GM12878 (cell line): ENCODE data around the gene FBXL15. TPM values are rescaled to one million over a fixed set of nuclear protein-coding genes. Genes with fewer than 3 reads are reported as not detected.

ENCODE experiments used
- ATAC-seq: fragments of 200-7000 bp; cut with Tn5 transposase; 3 replicates; pipeline ENCODE4 v1.9.1; 2020; ENCODE audit warnings: mild to moderate bottlenecking, moderate library complexity
- BruUV-seq: library from RNA; stranded (reverse); fragments of 400-500 nt; replicated peaks from 2 replicates; lab custom pipeline; 2021; lab: Mats Ljungman, UMichigan
- CTCF ChIA-PET: fragments of 300-600 bp; sonication (Branson Sonifier 250); formaldehyde crosslinking; extraction: SDS; loops from one replicate; lab custom pipeline; 2021; ENCODE audit warnings: inconsistent platforms; lab: Yijun Ruan, JAX
- POLR2A ChIA-PET: fragments of 350-600 bp; formaldehyde crosslinking; extraction: SDS; loops from one replicate; lab custom pipeline; 2021; ENCODE audit warnings: inconsistent platforms; lab: Charles Lee
- RAD21 ChIA-PET: fragments of 300-600 bp; sonication (Branson Sonifier 250); formaldehyde crosslinking; loops from one replicate; lab custom pipeline; 2023; ENCODE audit warnings: antibody characterized with exemption; ENCODE audit not compliant: unreplicated experiment; lab: Charles Lee
- SMC1A ChIA-PET: fragments of 300-600 bp; sonication (Branson Sonifier 250); formaldehyde crosslinking; loops from one replicate; lab custom pipeline; 2023; ENCODE audit not compliant: unreplicated experiment, uncharacterized antibody; lab: Charles Lee
- DNase-seq: peaks from one replicate; pipeline ENCODE4 v3.0.0-alpha.2; 2011; ENCODE audit warnings: low read depth, low spot score
- FAIRE-seq: peaks from 3 replicates; lab custom pipeline; 2011; peaks lifted over from hg19 to GRCh38; lab: Jason Lieb, UNC
- H2AFZ ChIP-seq: 2 replicates; pipeline ENCODE4 v1.6.0; 2011; ENCODE audit warnings: low read depth, low read length, control low read depth; ENCODE audit not compliant: control insufficient read depth
- H3K27ac ChIP-seq: 2 replicates; pipeline ENCODE4 v1.5.1; 2011; ENCODE audit warnings: control low read depth; ENCODE audit not compliant: control insufficient read depth, insufficient read depth
- H3K27me3 ChIP-seq, 2 experiments: replicated peaks in 1 of 2; 2 replicates each; pipeline versions ENCODE4 v1.6.0 to v1.6.1; 2011; ENCODE audit warnings: low read length in 1 of 2; ENCODE audit not compliant: control insufficient read depth in 2 of 2, insufficient read depth in 2 of 2
- H3K36me3 ChIP-seq, 2 experiments: 2 replicates each; pipeline ENCODE4 v1.5.1; 2011; ENCODE audit warnings: low read length in 1 of 2; ENCODE audit not compliant: control insufficient read depth in 2 of 2, insufficient read depth in 2 of 2
- H3K4me1 ChIP-seq: 2 replicates; pipeline ENCODE4 v1.6.1; 2011; ENCODE audit warnings: mild to moderate bottlenecking, low read length, moderate library complexity, mixed read lengths; ENCODE audit not compliant: control insufficient read depth, insufficient read depth
- H3K4me2 ChIP-seq: 2 replicates; pipeline ENCODE4 v1.6.0; 2011; ENCODE audit warnings: control low read depth; ENCODE audit not compliant: control insufficient read depth, insufficient read depth
- H3K4me3 ChIP-seq: fragments of 200-600 bp; sonication (generic); 2 replicates; pipeline ENCODE4 v1.5.1; 2016
- H3K79me2 ChIP-seq: 2 replicates; pipeline ENCODE4 v1.6.0; 2011; ENCODE audit warnings: low read length; ENCODE audit not compliant: control insufficient read depth, insufficient read depth
- H3K9ac ChIP-seq: 2 replicates; pipeline ENCODE4 v1.8.0; 2011; ENCODE audit warnings: low read length, control low read depth, mixed read lengths; ENCODE audit not compliant: control insufficient read depth, insufficient read depth
- H3K9me3 ChIP-seq: replicated peaks from 3 replicates; pipeline ENCODE4 v1.5.1; 2011; ENCODE audit warnings: mild to moderate bottlenecking, low read length; ENCODE audit not compliant: control insufficient read depth, insufficient read depth
- H4K20me1 ChIP-seq: 2 replicates; pipeline ENCODE4 v1.6.0; 2011; ENCODE audit not compliant: control insufficient read depth, insufficient read depth
- DPF2 ChIP-seq: fragments of 450-650 bp; IDR thresholded peaks from 2 replicates; pipeline ENCODE4 v1.6.1; 2017; ENCODE audit warnings: mild to moderate bottlenecking
- IKZF2 ChIP-seq, 2 experiments: fragments of 450-650 bp; IDR thresholded peaks; 2 replicates each; pipeline ENCODE4 v1.6.1; 2017; ENCODE audit warnings: mild to moderate bottlenecking in 2 of 2, moderate library complexity in 2 of 2
- MYC ChIP-seq: IDR thresholded peaks from 2 replicates; pipeline ENCODE4 v1.6.1; 2011; ENCODE audit warnings: mild to moderate bottlenecking, low read length, moderate library complexity, inconsistent platforms; ENCODE audit not compliant: insufficient read depth, insufficient replicate concordance, insufficient read length, severe bottlenecking
- NR2C2 ChIP-seq: IDR thresholded peaks from 2 replicates; pipeline ENCODE4 v1.6.1; 2011; ENCODE audit warnings: borderline replicate concordance, low read depth; ENCODE audit not compliant: control insufficient read depth, insufficient read length
- PAX8 ChIP-seq: fragments of 450-650 bp; IDR thresholded peaks from 2 replicates; pipeline ENCODE4 v1.6.1; 2017; ENCODE audit warnings: mild to moderate bottlenecking, moderate library complexity
- SPI1 ChIP-seq: IDR thresholded peaks from 2 replicates; pipeline ENCODE4 v1.6.1; 2011; ENCODE audit warnings: low read depth, mild to moderate bottlenecking, low read length, moderate library complexity, borderline replicate concordance; ENCODE audit not compliant: insufficient read depth
- TARDBP ChIP-seq: IDR thresholded peaks from 2 replicates; pipeline ENCODE4 v1.6.1; 2016; ENCODE audit warnings: borderline replicate concordance
- TCF3 ChIP-seq: IDR thresholded peaks from 2 replicates; pipeline ENCODE4 v1.6.1; 2012; ENCODE audit warnings: low read depth, mild to moderate bottlenecking, low read length, borderline replicate concordance; ENCODE audit not compliant: insufficient read depth
- WGBS: methylation state at CpG from one replicate; pipeline ENCODE4 v1.1.6; 2016; ENCODE audit warnings: low lambda C conversion rate; ENCODE audit not compliant: insufficient replicate concordance, insufficient coverage; ENCODE audit errors: missing lambda C conversion rate; 5-methylcytosine and 5-hydroxymethylcytosine counted together
- in situ Hi-C: fragments of 300-500 bp; cut with MboI; formaldehyde crosslinking; loops from 9 replicates; pipeline ENCODE4 v1.14.3; 2018; ENCODE audit warnings: mixed read lengths
- intact Hi-C: fragments of 100-400 bp; cut with micrococcal nuclease; formaldehyde crosslinking; loops from one replicate; pipeline ENCODE4 v1.14.2; 2022; ENCODE audit not compliant: unreplicated experiment
- polyA plus RNA-seq, 11 experiments: library from polyadenylated mRNA; depleted of rRNA in 4 of 11; unstranded in 6 of 11; stranded (reverse) in 5 of 11; fragments of >200 nt; fragmentation: Nextera tagmentation in 4 of 11; fragmentation: Illumina TruSeq in 1 of 11; extraction: Ambion mirVana in 4 of 11; extraction: Trizol in 1 of 11; gene quantifications; 1 replicate in 1 of 11; 2 replicates in 10 of 11; pipeline versions ENCODE4 v1.2.1 to v1.2.3, GENCODE V29; 2011 to 2016; ENCODE audit warnings: inconsistent platforms in 2 of 11, missing spikeins in 2 of 11, low read depth in 1 of 11
- total RNA-seq, 4 experiments: library from RNA; depleted of rRNA in 3 of 4; stranded (reverse); fragments of >200 nt in 3 of 4; fragmentation: Illumina TruSeq in 1 of 4; extraction: Trizol in 1 of 4; gene quantifications; 2 replicates each; pipeline versions ENCODE4 v1.2.1 to v1.2.3, GENCODE V29; 2013 to 2021
- TF ChIP-seq, protein P1 (sequence below): fragments of 450-650 bp; formaldehyde crosslinking; IDR thresholded peaks from 2 replicates; pipeline ENCODE4 v1.5.0; 2022; ENCODE audit warnings: mild to moderate bottlenecking, missing genetic modification characterization
- TF ChIP-seq, protein P2 (sequence below): fragments of 450-650 bp; IDR thresholded peaks from 2 replicates; pipeline ENCODE4 v1.6.1; 2016; ENCODE audit warnings: mild to moderate bottlenecking
- TF ChIP-seq, protein P3 (sequence below): IDR thresholded peaks from 2 replicates; pipeline ENCODE4 v1.6.1; 2011; ENCODE audit warnings: mild to moderate bottlenecking, low read depth, low read length, moderate library complexity; ENCODE audit not compliant: insufficient replicate concordance
- TF ChIP-seq, protein P4 (sequence below): fragments of 150-350 bp; IDR thresholded peaks from 2 replicates; pipeline ENCODE4 v1.6.1; 2014; ENCODE audit warnings: mild to moderate bottlenecking, low read depth, low read length

FBXL15 gene
- total and polyA plus RNA-seq, 10 of the 15 experiments (the other 5 are each of a cell fraction or from before 2014, with no cell fraction given): 0.13 to 21.3 (median 7.9) TPM

DNA sequence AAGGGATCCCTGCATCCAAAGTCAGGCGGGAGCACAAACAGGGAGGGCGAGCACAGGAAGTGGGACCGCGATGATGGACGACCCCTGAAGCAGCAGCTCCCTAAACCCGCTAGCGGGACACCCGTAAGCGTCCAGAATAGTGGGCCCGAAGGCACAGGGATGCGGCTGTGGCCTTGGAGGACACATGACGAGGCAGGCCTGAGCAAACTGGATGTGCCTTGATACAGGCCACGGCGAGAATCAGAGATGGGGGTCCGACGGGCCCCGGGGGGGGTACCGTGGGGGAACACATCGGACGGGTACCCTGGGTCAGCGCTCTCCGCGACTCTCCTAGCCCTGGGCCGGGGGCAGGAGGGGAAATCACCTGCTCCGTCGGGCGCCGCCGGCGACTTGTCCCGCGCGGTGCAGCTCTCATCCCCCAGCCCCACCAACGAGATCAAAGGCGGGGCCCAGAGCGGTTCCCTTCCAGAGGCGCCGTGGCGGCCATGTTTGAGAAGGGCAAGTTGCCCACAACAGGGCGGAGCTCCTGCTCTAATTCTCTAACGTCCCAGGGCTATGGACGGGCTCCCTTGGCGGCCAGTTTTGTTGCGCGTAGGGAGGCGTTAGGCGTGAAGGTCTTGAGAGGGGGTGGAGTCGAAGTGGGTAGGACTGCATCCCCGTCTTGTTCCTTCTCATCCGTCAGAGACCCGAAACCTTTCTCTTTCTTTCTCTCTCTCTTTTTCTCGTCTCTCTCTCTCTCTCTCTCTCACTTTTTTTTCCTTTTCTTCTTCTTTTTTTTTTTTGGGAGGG is 11.7 kb downstream of the FBXL15 start, which contains the start of gene CUEDC2 (continued):
- TF ChIP-seq, protein P1, sequence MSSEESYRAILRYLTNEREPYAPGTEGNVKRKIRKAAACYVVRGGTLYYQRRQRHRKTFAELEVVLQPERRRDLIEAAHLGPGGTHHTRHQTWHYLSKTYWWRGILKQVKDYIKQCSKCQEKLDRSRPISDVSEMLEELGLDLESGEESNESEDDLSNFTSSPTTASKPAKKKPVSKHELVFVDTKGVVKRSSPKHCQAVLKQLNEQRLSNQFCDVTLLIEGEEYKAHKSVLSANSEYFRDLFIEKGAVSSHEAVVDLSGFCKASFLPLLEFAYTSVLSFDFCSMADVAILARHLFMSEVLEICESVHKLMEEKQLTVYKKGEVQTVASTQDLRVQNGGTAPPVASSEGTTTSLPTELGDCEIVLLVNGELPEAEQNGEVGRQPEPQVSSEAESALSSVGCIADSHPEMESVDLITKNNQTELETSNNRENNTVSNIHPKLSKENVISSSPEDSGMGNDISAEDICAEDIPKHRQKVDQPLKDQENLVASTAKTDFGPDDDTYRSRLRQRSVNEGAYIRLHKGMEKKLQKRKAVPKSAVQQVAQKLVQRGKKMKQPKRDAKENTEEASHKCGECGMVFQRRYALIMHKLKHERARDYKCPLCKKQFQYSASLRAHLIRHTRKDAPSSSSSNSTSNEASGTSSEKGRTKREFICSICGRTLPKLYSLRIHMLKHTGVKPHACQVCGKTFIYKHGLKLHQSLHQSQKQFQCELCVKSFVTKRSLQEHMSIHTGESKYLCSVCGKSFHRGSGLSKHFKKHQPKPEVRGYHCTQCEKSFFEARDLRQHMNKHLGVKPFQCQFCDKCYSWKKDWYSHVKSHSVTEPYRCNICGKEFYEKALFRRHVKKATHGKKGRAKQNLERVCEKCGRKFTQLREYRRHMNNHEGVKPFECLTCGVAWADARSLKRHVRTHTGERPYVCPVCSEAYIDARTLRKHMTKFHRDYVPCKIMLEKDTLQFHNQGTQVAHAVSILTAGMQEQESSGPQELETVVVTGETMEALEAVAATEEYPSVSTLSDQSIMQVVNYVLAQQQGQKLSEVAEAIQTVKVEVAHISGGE (CRISPR knock-in tag): 0 out of 2 replicates have a peak, but pooled peaks have one; percentile 16
- TF ChIP-seq, protein P2, sequence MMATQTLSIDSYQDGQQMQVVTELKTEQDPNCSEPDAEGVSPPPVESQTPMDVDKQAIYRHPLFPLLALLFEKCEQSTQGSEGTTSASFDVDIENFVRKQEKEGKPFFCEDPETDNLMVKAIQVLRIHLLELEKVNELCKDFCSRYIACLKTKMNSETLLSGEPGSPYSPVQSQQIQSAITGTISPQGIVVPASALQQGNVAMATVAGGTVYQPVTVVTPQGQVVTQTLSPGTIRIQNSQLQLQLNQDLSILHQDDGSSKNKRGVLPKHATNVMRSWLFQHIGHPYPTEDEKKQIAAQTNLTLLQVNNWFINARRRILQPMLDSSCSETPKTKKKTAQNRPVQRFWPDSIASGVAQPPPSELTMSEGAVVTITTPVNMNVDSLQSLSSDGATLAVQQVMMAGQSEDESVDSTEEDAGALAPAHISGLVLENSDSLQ: 0 out of 2 replicates have a peak, but pooled peaks have one; percentile 14
- TF ChIP-seq, all 136 proteins: peak for 46

DNA sequence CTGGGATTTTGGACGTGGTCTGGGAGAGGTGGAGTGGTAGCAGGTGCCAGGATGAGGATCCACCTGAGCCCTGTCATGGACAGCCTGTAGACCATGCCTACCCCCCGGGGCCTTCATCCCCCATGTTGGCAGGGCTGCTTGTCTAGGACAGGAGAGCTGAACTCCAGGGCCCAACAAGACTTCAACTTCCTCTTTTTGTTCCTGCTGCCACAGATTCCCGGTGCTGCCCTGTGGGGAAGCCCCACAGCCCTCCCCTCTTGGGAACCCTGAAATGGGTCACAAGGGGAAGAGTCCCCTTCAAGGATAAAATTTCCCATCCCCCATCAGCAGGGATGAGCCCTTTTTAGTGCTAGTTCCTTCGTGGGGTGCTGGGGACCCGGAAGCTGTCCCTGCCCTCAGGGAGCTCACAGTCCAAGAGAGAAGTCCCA is 13.0 kb downstream of the FBXL15 start:
- in situ Hi-C loops (no loop called here), intact Hi-C loops (loop anchor here (2.0 to 5.0 kb wide), 2 partner anchors 17 to 279 kb away; partner anchors contain the start of genes ARL3, C10orf95 and SFXN2)
- DNase-seq (no peak), ATAC-seq (no peak), FAIRE-seq (no peak)
- Histone ChIP-seq H3K4me3 (no peak overlapping the region), H2AFZ (no peak overlapping the region), H3K27me3 (no peaks in the 10 kb centered on the region), H3K79me2 (peaks cover 11% of the 10 kb centered on the region), H4K20me1 (no peaks in the 10 kb centered on the region), H3K4me2 (peak overlapping the region; percentile 14; the same call in 1 of the 2 replicates), H3K9ac (no peak overlapping the region), H3K9me3 (no peaks in the 10 kb centered on the region), H3K27ac (no peak overlapping the region), H3K4me1 (peaks cover 22% of the 10 kb centered on the region), H3K36me3 (no peaks in the 10 kb centered on the region)
- BruUV-seq: no TSS peak
- ChIA-PET SMC1A (interaction anchor here (5.5 kb wide), 1 partner anchor 12 kb away, joined by 42 read pairs; the partner anchor contains the start of gene FBXL15), CTCF (interaction anchor here (0.7 to 2.6 kb wide), 5 partner anchors 11 to 69 kb away, joined by 3 to 8 read pairs (median 3); partner anchors contain the start of genes ACTR1A and FBXL15), POLR2A (interaction anchor here (0.5 to 5.5 kb wide), 7 partner anchors 13 to 817 kb away, joined by 3 to 42 read pairs (median 5); partner anchors contain the start of genes C10orf95, FBXL15 and NFKB2), RAD21 (interaction anchor here (1.3 to 2.8 kb wide), 2 partner anchors 11 to 13 kb away, joined by 3 to 24 read pairs; partner anchors contain the start of gene FBXL15)
- WGBS: 50% methylated on average over 5 of the region's 5 CpGs
- TF ChIP-seq TARDBP (no peak), IKZF2 (IDR thresholded peaks at IDR 0.05) (peak in 1 of 2 experiments; percentile 40; a peak in 1 of 4 replicates), TCF3 (no peak), PAX8 (no peak), NR2C2 (no peak), SPI1 (peak; percentile 57), DPF2 (no peak), MYC (no peak)
- TF ChIP-seq, protein P3, sequence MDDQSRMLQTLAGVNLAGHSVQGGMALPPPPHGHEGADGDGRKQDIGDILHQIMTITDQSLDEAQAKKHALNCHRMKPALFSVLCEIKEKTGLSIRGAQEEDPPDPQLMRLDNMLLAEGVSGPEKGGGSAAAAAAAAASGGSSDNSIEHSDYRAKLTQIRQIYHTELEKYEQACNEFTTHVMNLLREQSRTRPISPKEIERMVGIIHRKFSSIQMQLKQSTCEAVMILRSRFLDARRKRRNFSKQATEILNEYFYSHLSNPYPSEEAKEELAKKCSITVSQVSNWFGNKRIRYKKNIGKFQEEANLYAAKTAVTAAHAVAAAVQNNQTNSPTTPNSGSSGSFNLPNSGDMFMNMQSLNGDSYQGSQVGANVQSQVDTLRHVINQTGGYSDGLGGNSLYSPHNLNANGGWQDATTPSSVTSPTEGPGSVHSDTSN: no peak
- TF ChIP-seq, protein P4, sequence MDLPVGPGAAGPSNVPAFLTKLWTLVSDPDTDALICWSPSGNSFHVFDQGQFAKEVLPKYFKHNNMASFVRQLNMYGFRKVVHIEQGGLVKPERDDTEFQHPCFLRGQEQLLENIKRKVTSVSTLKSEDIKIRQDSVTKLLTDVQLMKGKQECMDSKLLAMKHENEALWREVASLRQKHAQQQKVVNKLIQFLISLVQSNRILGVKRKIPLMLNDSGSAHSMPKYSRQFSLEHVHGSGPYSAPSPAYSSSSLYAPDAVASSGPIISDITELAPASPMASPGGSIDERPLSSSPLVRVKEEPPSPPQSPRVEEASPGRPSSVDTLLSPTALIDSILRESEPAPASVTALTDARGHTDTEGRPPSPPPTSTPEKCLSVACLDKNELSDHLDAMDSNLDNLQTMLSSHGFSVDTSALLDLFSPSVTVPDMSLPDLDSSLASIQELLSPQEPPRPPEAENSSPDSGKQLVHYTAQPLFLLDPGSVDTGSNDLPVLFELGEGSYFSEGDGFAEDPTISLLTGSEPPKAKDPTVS: no peak
